WERI-Rb-1 (cell line): Measurements from ENCODE around the gene MPDU1.

Experiments
- DNase-seq: peaks from one replicate; pipeline ENCODE4 v3.0.0-alpha.2; 2020
- H3K27ac ChIP-seq: fragments of 250-450 bp; sonication (Bioruptor Pico); 2 replicates; pipeline ENCODE4 v1.5.1; 2020; ENCODE audit warnings: mild to moderate bottlenecking, moderate library complexity
- H3K27me3 ChIP-seq: fragments of 250-450 bp; sonication (Bioruptor Pico); 2 replicates; pipeline ENCODE4 v1.5.1; 2021; ENCODE audit warnings: mild to moderate bottlenecking, low read depth, moderate library complexity; ENCODE audit not compliant: insufficient read depth, severe bottlenecking
- H3K36me3 ChIP-seq: fragments of 250-450 bp; sonication (Bioruptor Pico); 2 replicates; pipeline ENCODE4 v1.5.1; 2020; ENCODE audit warnings: mild to moderate bottlenecking, moderate library complexity
- H3K4me3 ChIP-seq: 2 replicates; pipeline ENCODE4 v1.5.1; 2011; ENCODE audit warnings: low read depth, mild to moderate bottlenecking, control low read depth, low read length
- H3K9me3 ChIP-seq: fragments of 250-450 bp; sonication (Bioruptor Pico); 2 replicates; pipeline ENCODE4 v1.5.1; 2021; ENCODE audit warnings: mild to moderate bottlenecking, moderate library complexity; ENCODE audit not compliant: severe bottlenecking
- CTCF ChIP-seq: IDR thresholded peaks from 2 replicates; pipeline ENCODE4 v1.5.1; 2011; ENCODE audit warnings: low read depth, mild to moderate bottlenecking, control low read depth, inconsistent platforms, low read length

The MPDU1 gene

GRCh38 chr17:7572588-7573323, 10.9 kb upstream of the MPDU1 start:
- no peaks in the 10 kb centered on the region for H3K9me3 ChIP-seq
- H3K27ac ChIP-seq, result peak overlapping the region; percentile 98
- H3K4me3 ChIP-seq, result peak overlapping the region; percentile 94
- peak; percentile 99 for DNase-seq
- peaks cover 78% of the 10 kb centered on the region for H3K36me3 ChIP-seq
- no peaks in the 10 kb centered on the region for H3K27me3 ChIP-seq
- no peak for TF ChIP-seq CTCF

- Histone ChIP-seq H3K27ac (peak overlapping the region; percentile 98), H3K4me3 (peak overlapping the region; percentile 94), H3K36me3 (peaks cover 84% of the 10 kb centered on the region), H3K27me3 (no peaks in the 10 kb centered on the region), H3K9me3 (no peaks in the 10 kb centered on the region)
- peak; percentile 89 for DNase-seq
- no peak for TF ChIP-seq CTCF
Observed at GRCh38 chr17:7573324-7574080, 10.2 kb upstream of the MPDU1 start.

- Histone ChIP-seq H3K4me3 (peak overlapping the region; percentile 94), H3K27me3 (no peaks in the 10 kb centered on the region), H3K27ac (peak overlapping the region; percentile 98), H3K9me3 (no peaks in the 10 kb centered on the region), H3K36me3 (peaks cover 86% of the 10 kb centered on the region)
- no peak for DNase-seq
- TF ChIP-seq CTCF, result no peak
Observed at GRCh38 chr17:7574176-7574953, 9.3 kb upstream of the MPDU1 start.

- no peak for DNase-seq
- Histone ChIP-seq H3K36me3 (peaks cover 83% of the 10 kb centered on the region), H3K27ac (no peak overlapping the region; the same call in 1 of the 2 replicates), H3K9me3 (no peaks in the 10 kb centered on the region), H3K27me3 (no peaks in the 10 kb centered on the region), H3K4me3 (no peak overlapping the region)
- TF ChIP-seq CTCF, result no peak
Observed at GRCh38 chr17:7575481-7575883, 8.2 kb upstream of the MPDU1 start.

GRCh38 chr17:7575959-7576358, 7.7 kb upstream of the MPDU1 start:
- no peaks in the 10 kb centered on the region for H3K27me3 ChIP-seq
- H3K27ac ChIP-seq, result no peak overlapping the region; the same call in 1 of the 2 replicates
- H3K4me3 ChIP-seq, result no peak overlapping the region
- peaks cover 78% of the 10 kb centered on the region for H3K36me3 ChIP-seq
- no peak for TF ChIP-seq CTCF
- H3K9me3 ChIP-seq, result no peaks in the 10 kb centered on the region
- DNase-seq, result no peak
